Right lobe of liver (tissue), 4 donors: ENCODE measurements around the gene KCNRG.

ENCODE experiments used
- POLR2A ChIP-seq: fragments of 450-650 bp; IDR thresholded peaks from one replicate; pipeline ENCODE4 v1.6.1; 2017; ENCODE audit warnings: antibody characterized with exemption, mild to moderate bottlenecking
- TF ChIP-seq, protein P1 (sequence below), 4 donors: fragments of 200-600 bp in 3 of 4; fragments of 450-650 bp in 1 of 4; IDR thresholded peaks; one replicate each; pipeline versions ENCODE4 v1.5.1 to v1.8.0; 2016 to 2022; ENCODE audit warnings: antibody characterized with exemption in 4 of 4, mild to moderate bottlenecking in 2 of 4
- donor health status: DM: no; HTN: no; CAD: no.
- donor health status: DM: no; HTN: no; CAD: no.
- donor health status: DM: no; HTN: yes; CAD: no.

DNA sequence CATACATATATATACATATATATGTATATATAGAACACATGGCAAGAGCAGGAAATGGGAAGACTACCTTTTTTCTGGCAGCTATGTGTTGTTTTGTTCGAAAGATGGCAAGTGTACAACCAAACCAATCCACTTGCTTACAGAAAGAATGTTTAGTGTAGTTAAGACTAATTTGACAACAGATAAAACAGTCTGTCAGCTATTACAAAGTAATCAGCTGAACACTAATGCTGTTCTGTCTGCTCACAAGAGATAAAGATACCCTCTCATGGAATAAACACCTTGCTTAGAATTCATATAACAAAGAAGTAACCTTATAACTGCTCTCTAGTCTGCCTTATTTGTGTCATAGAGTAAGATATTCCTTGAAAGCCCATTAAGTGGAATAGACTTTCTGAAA, 858 bp upstream of the KCNRG start:
- TF ChIP-seq, protein P1, sequence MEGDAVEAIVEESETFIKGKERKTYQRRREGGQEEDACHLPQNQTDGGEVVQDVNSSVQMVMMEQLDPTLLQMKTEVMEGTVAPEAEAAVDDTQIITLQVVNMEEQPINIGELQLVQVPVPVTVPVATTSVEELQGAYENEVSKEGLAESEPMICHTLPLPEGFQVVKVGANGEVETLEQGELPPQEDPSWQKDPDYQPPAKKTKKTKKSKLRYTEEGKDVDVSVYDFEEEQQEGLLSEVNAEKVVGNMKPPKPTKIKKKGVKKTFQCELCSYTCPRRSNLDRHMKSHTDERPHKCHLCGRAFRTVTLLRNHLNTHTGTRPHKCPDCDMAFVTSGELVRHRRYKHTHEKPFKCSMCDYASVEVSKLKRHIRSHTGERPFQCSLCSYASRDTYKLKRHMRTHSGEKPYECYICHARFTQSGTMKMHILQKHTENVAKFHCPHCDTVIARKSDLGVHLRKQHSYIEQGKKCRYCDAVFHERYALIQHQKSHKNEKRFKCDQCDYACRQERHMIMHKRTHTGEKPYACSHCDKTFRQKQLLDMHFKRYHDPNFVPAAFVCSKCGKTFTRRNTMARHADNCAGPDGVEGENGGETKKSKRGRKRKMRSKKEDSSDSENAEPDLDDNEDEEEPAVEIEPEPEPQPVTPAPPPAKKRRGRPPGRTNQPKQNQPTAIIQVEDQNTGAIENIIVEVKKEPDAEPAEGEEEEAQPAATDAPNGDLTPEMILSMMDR (IDR thresholded peaks at IDR 0.05): no peak
- no peak for TF ChIP-seq POLR2A
